Endothelial cell (in vitro differentiated cells): Measurements from ENCODE around the gene SIN3A. TPM values are rescaled to one million over a fixed set of nuclear protein-coding genes. Genes with fewer than 3 reads are reported as not detected.
A peak's percentile ranks its signal among the peaks of the same experiment; 100 is the strongest.
"Not testable (repeated sequence)": the region's sequence is repeated elsewhere in the genome, so short reads cannot be mapped to it uniquely, and the experiment has no call there.

Experiments used
- DNase-seq: peaks from one replicate; pipeline ENCODE4 v3.0.0; 2021; ENCODE audit warnings: low spot score
- H3K27ac Mint-ChIP-seq: one replicate; pipeline ENCODE4 v1.8.0; 2021; ENCODE audit warnings: mixed read lengths, inconsistent platforms; ENCODE audit not compliant: unreplicated experiment
- H3K27me3 Mint-ChIP-seq: one replicate; pipeline ENCODE4 v1.8.0; 2021; ENCODE audit warnings: mild to moderate bottlenecking, moderate library complexity, mixed read lengths, inconsistent platforms; ENCODE audit not compliant: unreplicated experiment
- H3K36me3 Mint-ChIP-seq: one replicate; pipeline ENCODE4 v1.8.0; 2021; ENCODE audit warnings: mild to moderate bottlenecking, low read depth, mixed read lengths, inconsistent platforms; ENCODE audit not compliant: unreplicated experiment
- H3K4me1 Mint-ChIP-seq: one replicate; pipeline ENCODE4 v1.8.0; 2021; ENCODE audit warnings: mild to moderate bottlenecking, mixed read lengths, inconsistent platforms; ENCODE audit not compliant: unreplicated experiment
- H3K4me3 Mint-ChIP-seq: one replicate; pipeline ENCODE4 v1.8.0; 2021; ENCODE audit warnings: mild to moderate bottlenecking, mixed read lengths, inconsistent platforms; ENCODE audit not compliant: unreplicated experiment
- H3K9me3 Mint-ChIP-seq: one replicate; pipeline ENCODE4 v1.8.0; 2021; ENCODE audit warnings: mixed read lengths, inconsistent platforms; ENCODE audit not compliant: unreplicated experiment
- CTCF ChIP-seq: fragments of 200-600 bp; sonication (generic); IDR thresholded peaks from one replicate; pipeline ENCODE4 v1.5.0; 2021; ENCODE audit warnings: antibody characterized with exemption; ENCODE audit not compliant: unreplicated experiment
- total RNA-seq: library from RNA; stranded (reverse); fragmentation: NEBNext Ultra II Directional; extraction: Animal tissue kit (Norgen Biotek cat#: 25700); gene quantifications from one replicate; pipeline ENCODE4 v1.2.1, GENCODE V29; 2021; ENCODE audit not compliant: unreplicated experiment

SIN3A gene
- total RNA-seq, 1 donor from 2014 or later = 67.3 TPM

GRCh38 chr15:75335313-75335704, 116.2 kb downstream of the SIN3A start:
- peak overlapping the region; percentile 96 for H3K4me3 Mint-ChIP-seq
- H3K4me1 Mint-ChIP-seq = peaks cover 17% of the 10 kb centered on the region
- H3K36me3 Mint-ChIP-seq = peaks cover 5% of the 10 kb centered on the region
- peaks cover 21% of the 10 kb centered on the region for H3K27me3 Mint-ChIP-seq
- H3K9me3 Mint-ChIP-seq = no peaks in the 10 kb centered on the region
- DNase-seq = no peak
- no peak for TF ChIP-seq CTCF
- no peak overlapping the region for H3K27ac Mint-ChIP-seq

GRCh38 chr15:75333654-75334419, 117.7 kb downstream of the SIN3A start:
- Mint-ChIP-seq H3K27me3 (peaks cover 21% of the 10 kb centered on the region), H3K4me1 (peaks cover 17% of the 10 kb centered on the region)
- not testable (repeated sequence) for H3K9me3 Mint-ChIP-seq, H3K36me3 Mint-ChIP-seq, H3K27ac Mint-ChIP-seq, DNase-seq, H3K4me3 Mint-ChIP-seq

DNA sequence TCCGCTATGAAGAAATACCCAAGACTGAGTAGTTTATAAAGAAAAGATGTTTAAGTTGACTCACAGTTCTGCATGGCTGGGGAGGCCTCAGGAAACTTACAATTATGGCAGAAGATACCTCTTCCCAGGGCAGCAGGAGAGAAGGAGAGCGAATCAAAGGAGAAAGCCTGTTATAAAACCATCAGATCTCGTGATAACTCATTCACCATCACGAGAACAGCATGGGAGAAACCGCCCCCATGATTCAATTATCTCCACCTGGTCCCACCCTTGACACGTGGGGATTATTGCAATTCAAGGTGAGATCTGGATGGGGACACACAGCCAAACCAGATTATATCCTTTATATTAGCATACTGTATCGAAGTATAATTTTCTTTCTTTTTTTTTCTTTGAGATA, 119.4 kb downstream of the SIN3A start:
- Mint-ChIP-seq H3K27me3 (peaks cover 20% of the 10 kb centered on the region), H3K4me1 (peaks cover 14% of the 10 kb centered on the region)
- not testable (repeated sequence) for H3K4me3 Mint-ChIP-seq

DNA sequence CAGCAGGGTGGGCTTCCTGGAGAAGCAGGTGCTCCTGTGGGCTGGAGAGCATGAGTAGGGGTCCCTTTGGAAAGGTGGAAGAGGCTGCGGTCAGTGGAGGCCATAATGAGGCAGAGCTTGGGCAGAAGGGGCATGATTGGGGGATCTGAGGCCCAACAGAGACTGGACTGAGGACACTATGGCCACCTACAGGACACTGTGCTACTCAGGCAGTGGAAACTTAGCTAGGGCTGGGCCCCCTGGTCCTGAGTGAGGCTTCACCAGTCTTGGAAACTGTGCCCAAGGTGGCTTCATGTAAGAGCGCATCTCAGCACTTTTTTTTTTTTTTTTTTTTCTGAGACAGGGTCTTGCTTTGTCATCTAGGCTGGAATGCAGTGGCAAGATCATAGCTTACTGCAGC, 121.9 kb downstream of the SIN3A start:
- no peak overlapping the region for H3K27ac Mint-ChIP-seq
- H3K36me3 Mint-ChIP-seq = peaks cover 4% of the 10 kb centered on the region
- H3K4me3 Mint-ChIP-seq = no peak overlapping the region
- no peak for DNase-seq
- H3K27me3 Mint-ChIP-seq = peaks cover 2% of the 10 kb centered on the region
- no peak for TF ChIP-seq CTCF
- H3K9me3 Mint-ChIP-seq = no peaks in the 10 kb centered on the region
- H3K4me1 Mint-ChIP-seq = no peaks in the 10 kb centered on the region

More for the DNA sequence above, 119.4 kb downstream of the SIN3A start:
- H3K36me3 Mint-ChIP-seq, H3K27ac Mint-ChIP-seq, DNase-seq, H3K9me3 Mint-ChIP-seq: not testable (repeated sequence)

DNA sequence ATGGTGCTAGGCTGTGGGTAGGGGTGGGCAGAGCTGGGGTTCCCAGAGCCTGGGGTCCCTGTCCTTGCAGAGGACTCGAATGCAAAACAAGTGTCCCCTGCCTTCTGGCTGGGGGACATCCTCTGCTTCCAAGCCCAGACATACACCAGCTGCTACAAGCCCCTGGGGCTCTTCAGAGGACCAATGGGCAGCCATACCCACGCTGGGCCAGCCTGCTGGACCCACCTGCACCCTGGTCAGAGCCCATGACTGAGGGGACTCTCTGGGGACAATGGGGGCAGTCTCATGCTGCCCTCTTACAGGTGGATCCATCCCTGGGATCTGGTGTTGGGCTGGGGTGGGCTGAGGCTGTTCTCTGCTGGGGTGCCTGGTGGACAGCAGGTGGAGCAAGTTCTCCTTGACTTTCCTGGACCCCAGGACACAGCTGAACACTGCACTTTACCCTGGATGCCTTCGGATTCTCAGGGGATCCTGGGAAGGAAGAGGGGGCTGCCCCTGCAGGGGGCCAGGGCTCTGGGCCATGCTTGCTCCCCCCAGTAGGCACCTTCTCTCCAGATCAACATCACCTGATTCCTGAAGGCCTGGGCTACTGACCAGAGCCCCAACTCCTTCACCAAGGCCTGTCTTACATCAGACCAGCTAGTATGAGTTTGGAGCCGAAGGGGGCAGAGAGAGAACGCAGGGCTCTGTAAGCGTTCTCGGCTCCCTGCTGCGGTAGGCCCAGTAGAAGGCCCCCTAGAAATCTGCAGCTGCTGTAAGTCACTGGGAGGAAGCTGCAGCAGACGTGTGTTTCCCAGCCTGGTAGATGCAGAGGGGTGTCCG, 122.8 kb downstream of the SIN3A start:
- H3K9me3 Mint-ChIP-seq = no peaks in the 10 kb centered on the region
- no peak overlapping the region for H3K4me3 Mint-ChIP-seq
- peaks cover 4% of the 10 kb centered on the region for H3K36me3 Mint-ChIP-seq
- no peak for DNase-seq
- H3K4me1 Mint-ChIP-seq = no peaks in the 10 kb centered on the region
- TF ChIP-seq CTCF = no peak
- H3K27ac Mint-ChIP-seq = no peak overlapping the region
- H3K27me3 Mint-ChIP-seq = peaks cover 2% of the 10 kb centered on the region

- Mint-ChIP-seq H3K27me3 (peaks cover 2% of the 10 kb centered on the region), H3K4me1 (no peaks in the 10 kb centered on the region), H3K4me3 (no peak overlapping the region), H3K27ac (no peak overlapping the region), H3K9me3 (no peaks in the 10 kb centered on the region), H3K36me3 (peaks cover 4% of the 10 kb centered on the region)
- TF ChIP-seq CTCF = no peak
- no peak for DNase-seq
These were observed 124.0 kb downstream of the SIN3A start for GRCh38 chr15:75327491-75327890.
